ENCODE results near the gene KANSL1. TPM values are rescaled to one million over a fixed set of nuclear protein-coding genes. Genes with fewer than 3 reads are reported as not detected.

Gene KANSL1
- total RNA-seq, 2 donors from 2014 or later = 86.5 to 102 TPM

DNA sequence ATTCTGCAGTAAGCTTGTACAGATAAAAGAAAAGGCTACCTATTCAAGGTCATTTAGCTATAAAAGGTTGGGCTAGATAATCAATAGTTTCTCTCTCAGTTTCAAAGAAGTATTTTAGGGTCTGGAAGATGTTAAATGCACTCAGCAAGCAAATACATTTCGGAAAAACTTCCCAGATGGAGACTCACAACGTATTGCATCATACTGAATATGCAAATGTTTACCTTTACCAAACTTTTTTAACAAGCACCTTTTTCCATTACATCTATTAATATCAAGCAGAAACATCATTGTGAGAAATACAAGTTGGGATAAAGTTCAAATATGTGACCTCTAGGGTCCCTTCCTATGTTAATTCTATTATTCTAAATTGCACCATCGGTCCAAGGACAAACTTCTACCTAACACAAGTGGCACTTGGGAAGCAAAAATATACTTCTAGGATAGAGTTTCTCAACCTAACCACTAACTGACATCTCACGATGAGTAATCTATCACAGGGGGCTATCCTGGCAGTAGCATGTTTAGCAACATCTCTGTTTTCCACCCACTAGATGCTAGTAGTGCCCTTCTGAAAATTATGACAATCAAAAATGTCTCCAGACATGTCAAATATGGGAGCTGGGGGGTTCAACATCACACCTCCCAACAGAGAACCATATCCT, 14.5 kb downstream of the KANSL1 start:
- H3K4me1 ChIP-seq (ENCODE audit: control insufficient read depth in 1 of 2, low read depth in 2 of 2) = peaks cover 50 to 85% of the 10 kb centered on the region in 2 donors
- no peak overlapping the region for H3K4me3 ChIP-seq
- H3K36me3 ChIP-seq = no peaks in the 10 kb centered on the region
- no peak for ATAC-seq (ENCODE audit: insufficient number of reproducible peaks, low FRiP score, low read depth)
- no peaks in the 10 kb centered on the region for H3K9me3 ChIP-seq
- H3K27me3 ChIP-seq (replicated peaks; ENCODE audit: insufficient read depth) = no peaks in the 10 kb centered on the region
- H3K27ac ChIP-seq = no peak overlapping the region
- TF ChIP-seq, protein P1, sequence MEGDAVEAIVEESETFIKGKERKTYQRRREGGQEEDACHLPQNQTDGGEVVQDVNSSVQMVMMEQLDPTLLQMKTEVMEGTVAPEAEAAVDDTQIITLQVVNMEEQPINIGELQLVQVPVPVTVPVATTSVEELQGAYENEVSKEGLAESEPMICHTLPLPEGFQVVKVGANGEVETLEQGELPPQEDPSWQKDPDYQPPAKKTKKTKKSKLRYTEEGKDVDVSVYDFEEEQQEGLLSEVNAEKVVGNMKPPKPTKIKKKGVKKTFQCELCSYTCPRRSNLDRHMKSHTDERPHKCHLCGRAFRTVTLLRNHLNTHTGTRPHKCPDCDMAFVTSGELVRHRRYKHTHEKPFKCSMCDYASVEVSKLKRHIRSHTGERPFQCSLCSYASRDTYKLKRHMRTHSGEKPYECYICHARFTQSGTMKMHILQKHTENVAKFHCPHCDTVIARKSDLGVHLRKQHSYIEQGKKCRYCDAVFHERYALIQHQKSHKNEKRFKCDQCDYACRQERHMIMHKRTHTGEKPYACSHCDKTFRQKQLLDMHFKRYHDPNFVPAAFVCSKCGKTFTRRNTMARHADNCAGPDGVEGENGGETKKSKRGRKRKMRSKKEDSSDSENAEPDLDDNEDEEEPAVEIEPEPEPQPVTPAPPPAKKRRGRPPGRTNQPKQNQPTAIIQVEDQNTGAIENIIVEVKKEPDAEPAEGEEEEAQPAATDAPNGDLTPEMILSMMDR (IDR thresholded peaks at IDR 0.05) = no peak
- no peak for DNase-seq (ENCODE audit: low spot score)

DNA sequence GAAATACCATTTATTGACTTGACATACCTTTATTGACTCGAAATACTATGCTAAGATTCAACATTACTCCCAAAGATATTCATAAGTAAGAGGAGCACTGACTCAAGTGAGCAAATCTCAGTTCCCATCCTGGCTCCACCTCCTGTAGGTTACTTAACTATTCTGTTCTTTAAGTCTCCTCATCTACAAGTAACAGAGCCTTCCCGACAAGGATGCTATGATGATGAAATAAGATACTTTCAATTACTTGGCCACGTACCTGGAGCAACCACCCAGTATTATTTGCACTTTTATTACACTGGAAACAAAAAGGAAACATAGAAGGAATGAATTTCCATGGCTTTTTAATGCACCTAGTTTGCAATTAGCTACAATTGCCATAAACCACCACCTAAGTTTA, 16.3 kb downstream of the KANSL1 start:
- no peak for ATAC-seq (ENCODE audit: insufficient number of reproducible peaks, low FRiP score, low read depth)

DNA sequence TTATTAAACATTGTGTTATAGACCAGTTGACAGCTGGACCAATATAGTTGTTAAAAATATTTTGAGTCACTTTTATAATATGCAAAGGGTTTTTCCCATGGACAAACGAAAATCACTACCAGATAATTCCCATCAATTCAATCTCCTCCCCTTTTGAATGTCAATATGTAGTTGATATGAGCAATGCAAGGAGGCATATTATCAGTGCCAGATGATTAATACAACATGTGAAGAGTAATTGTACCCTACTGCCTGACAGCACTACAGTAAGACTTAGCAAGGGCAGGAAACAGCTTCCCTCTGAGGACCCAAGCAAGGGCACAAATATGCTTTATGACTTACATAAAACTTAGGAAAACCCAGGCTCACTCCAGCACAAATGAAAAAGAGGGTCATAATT, 17.3 kb downstream of the KANSL1 start:
- peaks cover 43 to 82% of the 10 kb centered on the region in 2 donors for H3K4me1 ChIP-seq (ENCODE audit: control insufficient read depth in 1 of 2, low read depth in 2 of 2)
- no peaks in the 10 kb centered on the region for H3K9me3 ChIP-seq
- no peak for ATAC-seq (ENCODE audit: insufficient number of reproducible peaks, low FRiP score, low read depth)
- H3K4me3 ChIP-seq = no peak overlapping the region
- H3K27ac ChIP-seq = no peak overlapping the region
- TF ChIP-seq, protein P1 (IDR thresholded peaks at IDR 0.05) = no peak
- no peaks in the 10 kb centered on the region for H3K27me3 ChIP-seq (replicated peaks; ENCODE audit: insufficient read depth)
- peaks cover 11% of the 10 kb centered on the region for H3K36me3 ChIP-seq
- no peak for DNase-seq (ENCODE audit: low spot score)

More for the DNA sequence above, 16.3 kb downstream of the KANSL1 start:
- TF ChIP-seq, protein P1 (IDR thresholded peaks at IDR 0.05) = no peak
- Histone ChIP-seq H3K4me1 (ENCODE audit: control insufficient read depth in 1 of 2, low read depth in 2 of 2) (peaks cover 39 to 82% of the 10 kb centered on the region in 2 donors), H3K27me3 (replicated peaks; ENCODE audit: insufficient read depth) (no peaks in the 10 kb centered on the region), H3K9me3 (no peaks in the 10 kb centered on the region), H3K27ac (no peak overlapping the region), H3K4me3 (no peak overlapping the region), H3K36me3 (peaks cover under 1% of the 10 kb centered on the region)
- DNase-seq (ENCODE audit: low spot score) = no peak

DNA sequence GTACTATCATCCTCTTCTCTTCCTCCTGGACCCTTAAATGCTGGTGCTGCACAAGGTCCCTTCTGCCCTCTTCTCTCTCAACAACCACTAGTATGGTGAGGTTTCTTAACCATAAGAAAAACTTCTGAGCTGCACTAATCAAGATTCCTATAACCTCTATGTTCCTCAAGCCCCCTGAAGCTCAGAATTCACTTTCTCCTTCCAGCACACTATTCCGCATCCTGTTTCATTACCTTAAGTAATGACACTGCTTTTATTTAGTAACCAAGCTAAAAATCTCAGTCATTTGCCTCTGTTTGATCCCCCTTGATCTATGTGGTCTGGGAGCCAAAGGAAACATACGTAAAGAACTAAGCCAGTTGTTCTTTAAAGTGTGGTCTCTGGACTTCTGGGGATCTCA, 20.1 kb downstream of the KANSL1 start:
- TF ChIP-seq, protein P1 (IDR thresholded peaks at IDR 0.05) = no peak
- DNase-seq (ENCODE audit: low spot score) (no peak), ATAC-seq (ENCODE audit: insufficient number of reproducible peaks, low FRiP score, low read depth) (no peak)
- Histone ChIP-seq H3K27ac (no peak overlapping the region), H3K27me3 (replicated peaks; ENCODE audit: insufficient read depth) (no peaks in the 10 kb centered on the region), H3K36me3 (peaks cover 16% of the 10 kb centered on the region), H3K9me3 (no peaks in the 10 kb centered on the region), H3K4me1 (ENCODE audit: control insufficient read depth in 1 of 2, low read depth in 2 of 2) (peaks cover 40 to 79% of the 10 kb centered on the region in 2 donors), H3K4me3 (no peak overlapping the region)

DNA sequence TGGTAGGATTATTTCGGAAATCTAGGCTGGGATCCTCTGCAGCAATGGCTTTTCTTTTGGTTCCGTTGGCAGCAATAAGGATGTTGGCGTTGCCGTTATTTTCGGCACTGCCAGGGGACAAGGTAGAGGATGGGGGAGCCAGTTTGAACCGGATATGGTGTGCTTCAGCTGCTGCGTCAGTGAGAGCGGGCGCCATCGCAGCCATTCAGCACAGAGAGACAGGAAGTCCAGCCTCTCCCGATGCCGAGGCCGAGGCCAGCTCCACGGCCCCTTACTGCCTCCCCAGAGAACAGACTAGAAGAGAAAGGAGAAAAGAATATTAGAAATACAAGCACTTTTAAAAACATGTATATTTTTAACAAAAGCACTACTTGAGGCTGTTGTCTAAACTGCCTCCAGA, 21.3 kb downstream of the KANSL1 start:
- no peak for ATAC-seq (ENCODE audit: insufficient number of reproducible peaks, low FRiP score, low read depth)

More for the DNA sequence above, 21.3 kb downstream of the KANSL1 start:
- DNase-seq (ENCODE audit: low spot score) = no peak
- TF ChIP-seq, protein P1 (IDR thresholded peaks at IDR 0.05) = no peak
- Histone ChIP-seq H3K4me3 (no peak overlapping the region), H3K9me3 (no peaks in the 10 kb centered on the region), H3K27me3 (replicated peaks; ENCODE audit: insufficient read depth) (no peaks in the 10 kb centered on the region), H3K27ac (no peak overlapping the region), H3K4me1 (ENCODE audit: control insufficient read depth in 1 of 2, low read depth in 2 of 2) (peaks cover 34 to 79% of the 10 kb centered on the region in 2 donors), H3K36me3 (peaks cover 16% of the 10 kb centered on the region)

Data from thoracic aorta (tissue), 2 donors.